GM10266 (cell line): ENCODE measurements around the gene TAF6L.
A peak's percentile ranks its signal among the peaks of the same experiment; 100 is the strongest.
"Not testable (repeated sequence)": the region's sequence is repeated elsewhere in the genome, so short reads cannot be mapped to it uniquely, and the experiment has no call there.

Experiments used
- DNase-seq: peaks from one replicate; pipeline ENCODE4 v3.0.0; 2012; ENCODE audit errors: extremely low spot score
- TF ChIP-seq, protein P1 (sequence below): IDR thresholded peaks from 2 replicates; pipeline ENCODE4 v1.5.1; 2012; ENCODE audit warnings: mild to moderate bottlenecking, low read depth; ENCODE audit not compliant: control insufficient read depth, insufficient read depth; ENCODE audit errors: missing control alignments

The TAF6L gene

DNA sequence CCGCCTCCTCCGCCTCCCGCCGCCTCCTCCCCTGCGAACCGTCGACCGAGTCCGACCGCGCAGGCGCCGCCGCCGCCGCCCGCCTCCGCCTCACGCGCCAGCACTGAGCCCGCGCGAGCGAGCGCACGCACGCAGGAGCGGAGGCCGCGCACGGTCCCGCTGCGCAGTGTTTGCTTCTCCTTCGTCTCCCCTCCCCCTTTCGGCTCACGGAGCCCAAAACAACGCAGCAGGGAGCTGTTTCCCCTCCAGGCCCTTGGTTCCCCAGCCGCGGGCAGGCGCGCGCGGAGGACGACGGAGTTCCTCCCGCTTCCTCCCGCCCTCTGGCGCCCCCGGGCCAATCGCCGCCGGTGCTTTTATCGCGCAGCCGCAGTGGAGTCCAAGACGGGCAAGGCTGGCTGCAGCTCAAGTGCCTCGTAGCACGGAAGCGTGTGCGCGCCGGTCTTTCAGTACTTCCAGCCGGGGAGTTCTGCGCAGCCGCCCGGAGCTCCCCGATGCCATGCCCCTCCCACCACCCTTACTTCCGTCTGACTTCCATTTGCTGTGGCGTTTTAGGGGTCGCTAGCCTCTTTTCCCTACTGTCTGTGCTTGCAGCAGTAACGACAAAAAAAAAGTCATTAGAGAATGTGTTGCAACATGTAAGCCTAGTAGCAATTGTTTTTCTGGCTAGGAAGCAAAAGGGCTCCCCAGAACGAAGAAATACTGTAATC, 43.9 kb upstream of the TAF6L start, which contains the start of gene HNRNPUL2:
TSS of gene HNRNPUL2 (minus strand) at position 293 of the 707 bp plus-strand sequence. CDS start 301 bp downstream, outside the sequence.
- peak; percentile 99 for DNase-seq
- TF ChIP-seq, protein P1, sequence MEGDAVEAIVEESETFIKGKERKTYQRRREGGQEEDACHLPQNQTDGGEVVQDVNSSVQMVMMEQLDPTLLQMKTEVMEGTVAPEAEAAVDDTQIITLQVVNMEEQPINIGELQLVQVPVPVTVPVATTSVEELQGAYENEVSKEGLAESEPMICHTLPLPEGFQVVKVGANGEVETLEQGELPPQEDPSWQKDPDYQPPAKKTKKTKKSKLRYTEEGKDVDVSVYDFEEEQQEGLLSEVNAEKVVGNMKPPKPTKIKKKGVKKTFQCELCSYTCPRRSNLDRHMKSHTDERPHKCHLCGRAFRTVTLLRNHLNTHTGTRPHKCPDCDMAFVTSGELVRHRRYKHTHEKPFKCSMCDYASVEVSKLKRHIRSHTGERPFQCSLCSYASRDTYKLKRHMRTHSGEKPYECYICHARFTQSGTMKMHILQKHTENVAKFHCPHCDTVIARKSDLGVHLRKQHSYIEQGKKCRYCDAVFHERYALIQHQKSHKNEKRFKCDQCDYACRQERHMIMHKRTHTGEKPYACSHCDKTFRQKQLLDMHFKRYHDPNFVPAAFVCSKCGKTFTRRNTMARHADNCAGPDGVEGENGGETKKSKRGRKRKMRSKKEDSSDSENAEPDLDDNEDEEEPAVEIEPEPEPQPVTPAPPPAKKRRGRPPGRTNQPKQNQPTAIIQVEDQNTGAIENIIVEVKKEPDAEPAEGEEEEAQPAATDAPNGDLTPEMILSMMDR = no peak

DNA sequence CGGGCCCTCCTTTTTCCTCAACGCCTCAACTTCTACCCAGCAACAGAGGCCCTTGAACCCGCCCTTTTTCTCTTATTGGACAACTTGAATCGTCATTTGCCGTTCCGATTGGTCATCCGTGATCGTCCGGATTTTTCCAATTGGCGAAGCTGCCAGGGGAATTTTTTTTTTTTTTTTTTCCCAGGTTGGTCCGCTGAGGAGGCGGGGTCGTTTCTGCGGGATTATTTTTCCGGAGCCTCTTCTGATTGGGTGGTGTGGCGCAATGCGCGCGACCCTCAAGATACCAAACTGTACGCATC, 43.4 kb upstream of the TAF6L start:
- TF ChIP-seq, protein P1 = no peak
- peak; percentile 88 for DNase-seq

DNA sequence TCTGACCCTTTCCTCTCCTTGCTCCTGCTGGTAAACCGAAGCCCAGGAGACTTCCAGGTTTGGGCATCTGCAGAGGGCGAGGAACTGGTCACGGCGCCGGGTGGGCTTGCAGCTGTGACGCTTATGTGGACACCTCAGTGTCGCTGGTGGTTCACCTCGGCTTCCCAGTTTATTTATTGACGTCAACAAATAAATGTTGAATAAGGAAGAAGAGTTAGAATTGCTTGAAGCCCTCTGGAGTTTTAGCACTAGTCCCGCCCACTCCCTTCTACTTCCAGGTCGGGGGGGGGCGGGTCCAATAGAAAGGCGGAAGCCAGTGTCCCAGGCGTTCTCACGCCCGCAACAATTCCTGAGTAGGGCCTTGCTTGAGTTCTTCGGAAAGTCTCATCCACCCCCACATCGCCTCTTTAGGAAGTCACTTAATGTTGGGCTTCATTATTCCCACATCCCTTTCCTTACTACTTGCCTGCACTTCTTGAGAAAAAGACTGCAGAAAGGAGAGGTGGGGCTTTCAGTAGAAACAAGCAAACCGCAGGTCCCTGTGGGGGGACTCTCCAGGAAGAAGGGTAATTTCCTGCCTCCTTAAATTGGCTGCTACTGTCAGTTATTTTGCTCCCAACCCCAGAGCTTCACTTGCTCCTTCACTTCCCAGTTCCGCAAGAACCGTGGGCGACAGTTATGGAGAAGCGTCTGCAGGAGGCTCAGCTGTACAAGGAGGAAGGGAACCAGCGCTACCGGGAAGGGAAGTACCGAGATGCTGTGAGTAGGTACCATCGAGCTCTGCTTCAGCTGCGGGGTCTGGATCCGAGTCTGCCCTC, 42.8 kb upstream of the TAF6L start, which contains the start of gene TTC9C:
TSS of gene TTC9C (plus strand) at position 316 of the 818 bp plus-strand sequence. CDS start at position 679, 363 bp downstream.
- peak; percentile 77 for DNase-seq
- TF ChIP-seq, protein P1 = no peak

DNA sequence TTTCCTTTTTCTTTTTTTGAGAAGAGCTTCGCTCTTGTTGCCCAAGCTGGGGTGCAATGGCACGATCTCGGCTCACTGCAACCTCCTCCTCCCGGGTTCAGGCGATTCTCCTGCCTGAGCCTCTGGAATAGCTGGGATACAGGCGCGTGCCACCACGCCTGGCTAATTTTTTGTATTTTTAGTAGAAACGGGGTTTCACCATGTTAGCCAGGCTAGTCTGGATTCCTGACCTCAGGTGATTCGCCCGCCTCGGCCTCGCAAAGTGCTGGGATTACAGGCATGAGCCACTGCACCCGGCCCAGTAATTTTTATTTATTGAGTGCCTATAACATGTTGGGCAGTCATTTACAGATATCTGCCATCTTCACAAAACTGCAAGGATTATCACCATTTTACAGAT, 41.1 kb upstream of the TAF6L start:
- DNase-seq = not testable (repeated sequence)

DNA sequence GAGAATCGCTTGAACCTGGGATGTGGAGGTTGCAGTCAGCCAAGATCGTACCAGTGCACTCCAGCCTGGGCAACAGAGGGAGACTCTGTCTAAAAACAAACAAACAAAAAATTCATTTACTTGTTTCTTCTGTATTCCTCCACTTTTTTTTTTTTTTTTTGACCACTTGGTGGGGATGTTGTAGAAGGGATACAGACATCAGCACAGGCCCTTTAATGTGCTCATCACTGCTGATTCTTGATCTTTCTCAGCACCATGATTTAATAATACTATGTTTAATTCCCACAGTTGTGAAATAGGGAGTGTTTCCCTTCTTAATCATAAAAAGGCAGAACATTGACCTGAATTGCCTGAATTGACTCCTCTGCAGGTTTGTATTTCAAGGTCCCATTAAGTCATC, 38.4 kb upstream of the TAF6L start:
- no peak for DNase-seq
- TF ChIP-seq, protein P1 = no peak

DNA sequence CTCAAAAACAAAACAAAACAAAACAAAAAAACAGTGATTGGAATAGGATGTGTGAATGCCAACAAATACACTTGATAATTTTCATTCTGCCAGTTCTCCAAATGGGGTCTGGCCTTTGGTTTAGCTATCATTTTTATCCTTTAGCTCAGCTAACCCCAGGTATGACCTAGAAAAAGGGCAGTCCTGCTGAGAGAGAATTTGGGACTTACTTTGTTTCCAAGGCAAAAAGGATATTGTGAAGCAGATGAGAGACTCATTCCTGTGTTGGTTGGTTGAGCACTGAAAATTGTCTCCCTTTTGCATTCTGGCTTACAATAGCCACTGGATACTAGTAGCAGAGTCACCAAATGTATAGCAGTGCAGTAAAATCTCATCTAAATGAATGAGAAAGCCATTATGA, 34.0 kb upstream of the TAF6L start:
- TF ChIP-seq, protein P1 = no peak
- no peak for DNase-seq

DNA sequence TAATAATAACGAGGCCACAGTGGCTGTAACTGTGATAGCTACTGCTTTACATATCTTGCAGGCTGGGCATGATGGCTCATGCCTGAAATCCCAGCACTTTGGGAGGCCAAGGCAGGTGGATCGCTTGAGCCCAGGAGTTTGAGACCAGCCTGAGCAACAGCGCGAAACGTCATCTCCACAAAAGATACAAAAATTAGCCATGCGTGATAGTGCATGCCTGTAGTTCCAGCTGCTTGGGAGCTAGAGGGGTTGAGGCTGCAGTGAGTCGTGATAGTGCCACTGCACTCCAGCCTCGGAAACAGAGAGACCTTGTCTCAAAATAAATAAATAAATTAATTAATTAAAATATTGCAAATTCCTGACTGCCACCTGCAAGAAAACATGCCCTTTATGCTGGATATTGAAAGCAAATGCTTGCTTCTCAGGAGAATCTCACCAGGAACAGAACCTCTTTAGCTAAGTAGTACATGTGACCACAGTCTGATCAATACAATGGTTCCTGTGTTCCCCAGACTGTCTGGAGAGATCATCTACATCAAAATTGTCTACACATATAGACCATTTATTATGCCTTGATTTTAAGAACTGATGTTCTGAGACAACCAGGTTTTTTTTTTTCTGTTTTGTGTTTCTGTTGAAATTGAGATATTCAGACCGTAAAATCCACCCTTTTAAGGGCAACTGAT, 23.6 kb upstream of the TAF6L start:
- DNase-seq = no peak
- TF ChIP-seq, protein P1 = no peak

DNA sequence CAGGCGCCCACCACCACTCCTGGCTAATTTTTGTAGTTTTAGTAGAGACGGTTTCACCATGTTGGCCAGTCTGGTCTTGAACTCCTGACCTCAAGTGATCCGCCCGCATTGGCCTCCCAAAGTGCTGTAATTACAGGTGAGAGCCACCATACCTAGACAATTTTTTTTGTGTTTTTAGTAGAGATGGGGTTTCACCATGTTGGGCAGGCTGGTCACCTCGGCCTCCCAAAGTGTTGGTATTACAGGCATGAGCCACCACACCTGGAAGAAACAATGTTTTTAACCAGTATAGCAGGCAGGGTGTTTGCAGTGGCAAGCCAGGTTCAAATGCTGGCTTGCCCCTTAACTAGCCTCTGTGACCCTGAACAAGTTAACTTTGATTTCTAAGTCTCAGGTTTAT, 21.3 kb upstream of the TAF6L start:
- DNase-seq = not testable (repeated sequence)
